GM12878 (cell line): Measurements from ENCODE around the gene CXCR6. TPM values are rescaled to one million over a fixed set of nuclear protein-coding genes. Genes with fewer than 3 reads are reported as not detected.

Experiments used
- ATF7 ChIP-seq: fragments of 450-650 bp; IDR thresholded peaks from 2 replicates; pipeline ENCODE4 v1.6.1; 2016; ENCODE audit warnings: low read depth, mild to moderate bottlenecking
- CREB1 ChIP-seq: IDR thresholded peaks from 2 replicates; pipeline ENCODE4 v1.6.1; 2012; ENCODE audit warnings: low read depth, mild to moderate bottlenecking, inconsistent platforms
- CREM ChIP-seq: IDR thresholded peaks from 2 replicates; pipeline ENCODE4 v1.6.1; 2014; ENCODE audit warnings: antibody characterized with exemption, low read depth
- FOS ChIP-seq: IDR thresholded peaks from 3 replicates; pipeline ENCODE4 v1.6.1; 2011; ENCODE audit warnings: borderline replicate concordance; ENCODE audit not compliant: insufficient read length; ENCODE audit errors: extremely low read depth
- FOXM1 ChIP-seq: IDR thresholded peaks from 2 replicates; pipeline ENCODE4 v1.6.1; 2012; ENCODE audit warnings: low read depth, mild to moderate bottlenecking, inconsistent platforms, low read length, moderate library complexity
- GATAD2B ChIP-seq: fragments of 450-650 bp; conservative IDR thresholded peaks from 2 replicates; pipeline ENCODE4 v1.6.1; 2017; ENCODE audit warnings: low read depth, mild to moderate bottlenecking, moderate library complexity
- HCFC1 ChIP-seq: fragments of 150-350 bp; IDR thresholded peaks from 2 replicates; pipeline ENCODE4 v1.6.1; 2014; ENCODE audit warnings: low read length
- IKZF1 ChIP-seq: fragments of 450-650 bp; conservative IDR thresholded peaks from 2 replicates; pipeline ENCODE4 v1.6.1; 2017; ENCODE audit warnings: antibody characterized with exemption, mild to moderate bottlenecking
- JUNB ChIP-seq: IDR thresholded peaks from 2 replicates; pipeline ENCODE4 v1.6.1; 2016; ENCODE audit warnings: antibody characterized with exemption, mild to moderate bottlenecking
- MEF2B ChIP-seq: fragments of 450-650 bp; IDR thresholded peaks from 2 replicates; pipeline ENCODE4 v1.6.1; 2018; ENCODE audit warnings: mild to moderate bottlenecking, moderate library complexity; ENCODE audit not compliant: partially characterized antibody, poor library complexity, severe bottlenecking
- MTA2 ChIP-seq: fragments of 450-650 bp; IDR thresholded peaks from 2 replicates; pipeline ENCODE4 v1.6.1; 2016; ENCODE audit warnings: low read depth, mild to moderate bottlenecking, moderate library complexity
- MXI1 ChIP-seq: fragments of 150-350 bp; IDR thresholded peaks from 2 replicates; pipeline ENCODE4 v1.6.1; 2011; ENCODE audit warnings: low read depth, mild to moderate bottlenecking, inconsistent platforms, low read length, improper control_type of control experiment
- MYB ChIP-seq: fragments of 150-350 bp; IDR thresholded peaks from 2 replicates; pipeline ENCODE4 v1.6.1; 2014; ENCODE audit warnings: mild to moderate bottlenecking, low read depth, low read length, borderline replicate concordance
- NFIC ChIP-seq: IDR thresholded peaks from 2 replicates; pipeline ENCODE4 v1.6.1; 2012; ENCODE audit warnings: low read depth, mild to moderate bottlenecking, inconsistent platforms, low read length, moderate library complexity
- PAX5 ChIP-seq: IDR thresholded peaks from 2 replicates; pipeline ENCODE4 v1.6.1; 2011; ENCODE audit warnings: low read depth, low read length, borderline replicate concordance
- POU2F2 ChIP-seq: IDR thresholded peaks from 3 replicates; pipeline ENCODE4 v1.6.1; 2011; ENCODE audit warnings: low read depth, mild to moderate bottlenecking, low read length, borderline replicate concordance
- SIX5 ChIP-seq: IDR thresholded peaks from 2 replicates; pipeline ENCODE4 v1.6.1; 2011; ENCODE audit warnings: mild to moderate bottlenecking, low read depth, low read length, moderate library complexity; ENCODE audit not compliant: severe bottlenecking
- SMAD1 ChIP-seq: fragments of 450-650 bp; IDR thresholded peaks from 2 replicates; pipeline ENCODE4 v1.6.1; 2018; ENCODE audit warnings: mild to moderate bottlenecking, low read depth; ENCODE audit not compliant: partially characterized antibody
- TBL1XR1 ChIP-seq: IDR thresholded peaks from 2 replicates; pipeline ENCODE4 v1.6.1; 2012; ENCODE audit warnings: low read depth, low read length, improper control_type of control experiment
- TCF12 ChIP-seq: IDR thresholded peaks from 2 replicates; pipeline ENCODE4 v1.6.1; 2011; ENCODE audit warnings: low read depth, mild to moderate bottlenecking, low read length
- ZNF622 ChIP-seq: fragments of 450-650 bp; IDR thresholded peaks from 2 replicates; pipeline ENCODE4 v1.6.1; 2017; ENCODE audit warnings: mild to moderate bottlenecking, inconsistent platforms
- ZZZ3 ChIP-seq: IDR thresholded peaks from 2 replicates; pipeline ENCODE4 v1.6.1; 2011; ENCODE audit warnings: low read depth; ENCODE audit not compliant: control insufficient read depth, insufficient read length
- polyA plus RNA-seq, 11 experiments: library from polyadenylated mRNA; depleted of rRNA in 4 of 11; unstranded in 6 of 11; stranded (reverse) in 5 of 11; fragments of >200 nt; fragmentation: Nextera tagmentation in 4 of 11; fragmentation: Illumina TruSeq in 1 of 11; extraction: Ambion mirVana in 4 of 11; extraction: Trizol in 1 of 11; gene quantifications; 1 replicate in 1 of 11; 2 replicates in 10 of 11; pipeline versions ENCODE4 v1.2.1 to v1.2.3, GENCODE V29; 2011 to 2016; ENCODE audit warnings: inconsistent platforms in 2 of 11, missing spikeins in 2 of 11, low read depth in 1 of 11
- total RNA-seq, 4 experiments: library from RNA; depleted of rRNA in 3 of 4; stranded (reverse); fragments of >200 nt in 3 of 4; fragmentation: Illumina TruSeq in 1 of 4; extraction: Trizol in 1 of 4; gene quantifications; 2 replicates each; pipeline versions ENCODE4 v1.2.1 to v1.2.3, GENCODE V29; 2013 to 2021
- TF ChIP-seq, protein P1 (sequence below), 3 experiments: IDR thresholded peaks in 2 of 3; conservative IDR thresholded peaks in 1 of 3; 2 replicates each; pipeline ENCODE4 v1.5.1; 2011; ENCODE audit warnings: low read depth in 3 of 3, low read length in 3 of 3, mild to moderate bottlenecking in 3 of 3, control low read depth in 2 of 3, moderate library complexity in 2 of 3, inconsistent platforms in 1 of 3, mixed read lengths in 1 of 3; ENCODE audit not compliant: control insufficient read depth in 2 of 3, insufficient read depth in 1 of 3; ENCODE audit errors: extremely low read depth in 1 of 3
- TF ChIP-seq, protein P2 (sequence below): fragments of 450-650 bp; IDR thresholded peaks from 2 replicates; pipeline ENCODE4 v1.6.1; 2016; ENCODE audit warnings: mild to moderate bottlenecking
- TF ChIP-seq, protein P3 (sequence below): fragments of 450-650 bp; IDR thresholded peaks from 2 replicates; pipeline ENCODE4 v1.6.1; 2018; ENCODE audit warnings: mild to moderate bottlenecking, low read depth, moderate library complexity; ENCODE audit not compliant: partially characterized antibody
- TF ChIP-seq, protein P4 (sequence below): IDR thresholded peaks from 2 replicates; pipeline ENCODE4 v1.6.1; 2012; ENCODE audit warnings: low read depth, low read length, improper control_type of control experiment

Gene CXCR6
- total and polyA plus RNA-seq, 10 of the 15 experiments (the other 5 are each of a cell fraction or from before 2014, with no cell fraction given) = 0.04 to 0.20 (median 0.12) TPM; not detected in 5

DNA sequence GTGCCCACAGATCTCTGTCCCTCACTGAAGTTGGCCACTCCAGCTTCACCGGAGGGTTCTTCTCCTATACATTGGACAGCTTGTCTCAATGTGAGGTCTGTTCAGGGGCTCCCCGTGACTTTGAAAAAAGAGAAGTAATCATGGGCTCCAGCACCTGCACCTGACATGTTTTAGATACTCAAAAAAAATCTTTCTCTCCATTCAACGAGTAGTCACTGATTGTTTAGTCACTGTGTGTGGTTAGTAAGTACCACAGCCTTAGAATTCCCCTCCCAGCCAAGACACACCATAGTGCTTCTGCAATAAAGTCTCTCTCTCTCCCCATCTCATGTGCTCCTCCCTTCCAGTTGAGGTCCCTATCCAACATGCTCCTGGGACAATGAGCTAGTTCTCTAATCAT is 38.3 kb upstream of the CXCR6 start (continued):
- TF ChIP-seq, protein P1, sequence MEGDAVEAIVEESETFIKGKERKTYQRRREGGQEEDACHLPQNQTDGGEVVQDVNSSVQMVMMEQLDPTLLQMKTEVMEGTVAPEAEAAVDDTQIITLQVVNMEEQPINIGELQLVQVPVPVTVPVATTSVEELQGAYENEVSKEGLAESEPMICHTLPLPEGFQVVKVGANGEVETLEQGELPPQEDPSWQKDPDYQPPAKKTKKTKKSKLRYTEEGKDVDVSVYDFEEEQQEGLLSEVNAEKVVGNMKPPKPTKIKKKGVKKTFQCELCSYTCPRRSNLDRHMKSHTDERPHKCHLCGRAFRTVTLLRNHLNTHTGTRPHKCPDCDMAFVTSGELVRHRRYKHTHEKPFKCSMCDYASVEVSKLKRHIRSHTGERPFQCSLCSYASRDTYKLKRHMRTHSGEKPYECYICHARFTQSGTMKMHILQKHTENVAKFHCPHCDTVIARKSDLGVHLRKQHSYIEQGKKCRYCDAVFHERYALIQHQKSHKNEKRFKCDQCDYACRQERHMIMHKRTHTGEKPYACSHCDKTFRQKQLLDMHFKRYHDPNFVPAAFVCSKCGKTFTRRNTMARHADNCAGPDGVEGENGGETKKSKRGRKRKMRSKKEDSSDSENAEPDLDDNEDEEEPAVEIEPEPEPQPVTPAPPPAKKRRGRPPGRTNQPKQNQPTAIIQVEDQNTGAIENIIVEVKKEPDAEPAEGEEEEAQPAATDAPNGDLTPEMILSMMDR (IDR thresholded peaks at IDR 0.05 in 2 of 3, conservative IDR thresholded peaks at IDR 0.05 in 1 of 3; ENCODE audit: control insufficient read depth in 2 of 3, extremely low read depth in 1 of 3, insufficient read depth in 1 of 3, low read depth in 3 of 3, low read length in 3 of 3) = no peak
- TF ChIP-seq FOXM1 (peak; percentile 85; the same call in 1 of the 2 replicates), ZNF622 (no peak), CREB1 (peak; percentile 57; the same call in 1 of the 2 replicates), ATF7 (peak; percentile 54; the same call in 1 of the 2 replicates), MYB (no peak; the same call in 1 of the 2 replicates), TCF12 (peak; percentile 62; the same call in 1 of the 2 replicates), MTA2 (peak; percentile 76; the same call in 1 of the 2 replicates), MXI1 (peak; percentile 64; the same call in 1 of the 2 replicates), NFIC (peak; percentile 88), SIX5 (peak; percentile 9), IKZF1 (peak; percentile 64), JUNB (peak; percentile 30; the same call in 1 of the 2 replicates), ZZZ3 (no peak), POU2F2 (no peak), PAX5 (peak; percentile 62; the same call in 1 of the 2 replicates), TBL1XR1 (peak; percentile 63; the same call in 1 of the 2 replicates), FOS (no peak), CREM (peak; percentile 55; the same call in 1 of the 2 replicates), MEF2B (peak; percentile 58), SMAD1 (no peak), GATAD2B (peak; percentile 40; the same call in 1 of the 2 replicates), HCFC1 (no peak)
- TF ChIP-seq, protein P2, sequence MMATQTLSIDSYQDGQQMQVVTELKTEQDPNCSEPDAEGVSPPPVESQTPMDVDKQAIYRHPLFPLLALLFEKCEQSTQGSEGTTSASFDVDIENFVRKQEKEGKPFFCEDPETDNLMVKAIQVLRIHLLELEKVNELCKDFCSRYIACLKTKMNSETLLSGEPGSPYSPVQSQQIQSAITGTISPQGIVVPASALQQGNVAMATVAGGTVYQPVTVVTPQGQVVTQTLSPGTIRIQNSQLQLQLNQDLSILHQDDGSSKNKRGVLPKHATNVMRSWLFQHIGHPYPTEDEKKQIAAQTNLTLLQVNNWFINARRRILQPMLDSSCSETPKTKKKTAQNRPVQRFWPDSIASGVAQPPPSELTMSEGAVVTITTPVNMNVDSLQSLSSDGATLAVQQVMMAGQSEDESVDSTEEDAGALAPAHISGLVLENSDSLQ = peak; percentile 34; the same call in 1 of the 2 replicates
- TF ChIP-seq, protein P3, sequence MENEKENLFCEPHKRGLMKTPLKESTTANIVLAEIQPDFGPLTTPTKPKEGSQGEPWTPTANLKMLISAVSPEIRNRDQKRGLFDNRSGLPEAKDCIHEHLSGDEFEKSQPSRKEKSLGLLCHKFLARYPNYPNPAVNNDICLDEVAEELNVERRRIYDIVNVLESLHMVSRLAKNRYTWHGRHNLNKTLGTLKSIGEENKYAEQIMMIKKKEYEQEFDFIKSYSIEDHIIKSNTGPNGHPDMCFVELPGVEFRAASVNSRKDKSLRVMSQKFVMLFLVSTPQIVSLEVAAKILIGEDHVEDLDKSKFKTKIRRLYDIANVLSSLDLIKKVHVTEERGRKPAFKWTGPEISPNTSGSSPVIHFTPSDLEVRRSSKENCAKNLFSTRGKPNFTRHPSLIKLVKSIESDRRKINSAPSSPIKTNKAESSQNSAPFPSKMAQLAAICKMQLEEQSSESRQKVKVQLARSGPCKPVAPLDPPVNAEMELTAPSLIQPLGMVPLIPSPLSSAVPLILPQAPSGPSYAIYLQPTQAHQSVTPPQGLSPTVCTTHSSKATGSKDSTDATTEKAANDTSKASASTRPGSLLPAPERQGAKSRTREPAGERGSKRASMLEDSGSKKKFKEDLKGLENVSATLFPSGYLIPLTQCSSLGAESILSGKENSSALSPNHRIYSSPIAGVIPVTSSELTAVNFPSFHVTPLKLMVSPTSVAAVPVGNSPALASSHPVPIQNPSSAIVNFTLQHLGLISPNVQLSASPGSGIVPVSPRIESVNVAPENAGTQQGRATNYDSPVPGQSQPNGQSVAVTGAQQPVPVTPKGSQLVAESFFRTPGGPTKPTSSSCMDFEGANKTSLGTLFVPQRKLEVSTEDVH = no peak
- TF ChIP-seq, protein P4, sequence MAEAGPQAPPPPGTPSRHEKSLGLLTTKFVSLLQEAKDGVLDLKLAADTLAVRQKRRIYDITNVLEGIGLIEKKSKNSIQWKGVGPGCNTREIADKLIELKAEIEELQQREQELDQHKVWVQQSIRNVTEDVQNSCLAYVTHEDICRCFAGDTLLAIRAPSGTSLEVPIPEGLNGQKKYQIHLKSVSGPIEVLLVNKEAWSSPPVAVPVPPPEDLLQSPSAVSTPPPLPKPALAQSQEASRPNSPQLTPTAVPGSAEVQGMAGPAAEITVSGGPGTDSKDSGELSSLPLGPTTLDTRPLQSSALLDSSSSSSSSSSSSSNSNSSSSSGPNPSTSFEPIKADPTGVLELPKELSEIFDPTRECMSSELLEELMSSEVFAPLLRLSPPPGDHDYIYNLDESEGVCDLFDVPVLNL = no peak
